IMR-90 (cell line): ENCODE results near the gene ZNF609. TPM values are rescaled to one million over a fixed set of nuclear protein-coding genes. Genes with fewer than 3 reads are reported as not detected.

Experiments used
- ATAC-seq: fragments of 200-7000 bp; cut with Tn5 transposase; 2 replicates; pipeline ENCODE4 v1.9.1; 2020; ENCODE audit warnings: low read depth, mild to moderate bottlenecking, moderate library complexity
- BruUV-seq: library from RNA; stranded (reverse); fragments of 400-500 nt; replicated peaks from 2 replicates; lab custom pipeline; 2021; lab: Mats Ljungman, UMichigan
- CTCF ChIA-PET: fragments of 300-600 bp; formaldehyde crosslinking; extraction: SDS; loops from one replicate; lab custom pipeline; 2021; ENCODE audit warnings: antibody characterized with exemption; lab: Yijun Ruan, JAX
- POLR2A ChIA-PET: fragments of 300-600 bp; sonication (Branson Sonifier 250); formaldehyde crosslinking; loops from one replicate; lab custom pipeline; 2022; ENCODE audit warnings: antibody characterized with exemption; ENCODE audit not compliant: unreplicated experiment; lab: Charles Lee
- DNase-seq: peaks from one replicate; pipeline ENCODE4 v3.0.0; 2013
- H2AFZ ChIP-seq: replicated peaks from 2 replicates; pipeline ENCODE3; 2013; ENCODE audit warnings: low read length, mild to moderate bottlenecking; ENCODE audit not compliant: poor library complexity
- H2AK5ac ChIP-seq: 2 replicates; pipeline ENCODE4 v1.6.1; 2013; ENCODE audit warnings: low read depth, low read length, inconsistent platforms
- H2AK9ac ChIP-seq: replicated peaks from 2 replicates; pipeline ENCODE3; 2013; ENCODE audit warnings: mild to moderate bottlenecking, low read depth, low read length, moderate library complexity; ENCODE audit not compliant: poor library complexity
- H2BK120ac ChIP-seq: 2 replicates; pipeline ENCODE4 v1.6.1; 2013; ENCODE audit warnings: low read depth, low read length, inconsistent platforms
- H2BK15ac ChIP-seq: 3 replicates; pipeline ENCODE4 v1.6.1; 2013; ENCODE audit warnings: low read depth, low read length, inconsistent platforms
- H2BK20ac ChIP-seq: 2 replicates; pipeline ENCODE4 v1.6.1; 2013; ENCODE audit warnings: low read depth, mild to moderate bottlenecking, inconsistent platforms, low read length, moderate library complexity
- H2BK5ac ChIP-seq: 2 replicates; pipeline ENCODE4 v1.6.1; 2013; ENCODE audit warnings: mild to moderate bottlenecking, low read depth, low read length, inconsistent platforms; ENCODE audit not compliant: poor library complexity, severe bottlenecking
- H3K14ac ChIP-seq: replicated peaks from 2 replicates; pipeline ENCODE4 v1.6.1; 2013; ENCODE audit warnings: low read depth, low read length, inconsistent platforms
- H3K18ac ChIP-seq: 2 replicates; pipeline ENCODE4 v1.6.1; 2013; ENCODE audit warnings: low read depth, low read length, control low read depth
- H3K23ac ChIP-seq: 2 replicates; pipeline ENCODE4 v1.6.1; 2013; ENCODE audit warnings: low read depth, low read length, inconsistent platforms
- H3K27ac ChIP-seq: 2 replicates; pipeline ENCODE4 v1.5.1; 2013; ENCODE audit warnings: mild to moderate bottlenecking, control low read depth, low read length; ENCODE audit not compliant: insufficient read depth
- H3K27me3 ChIP-seq: 2 replicates; pipeline ENCODE4 v1.6.1; 2013; ENCODE audit warnings: low read length; ENCODE audit not compliant: control insufficient read depth, insufficient read depth
- H3K36me3 ChIP-seq: 2 replicates; pipeline ENCODE4 v1.6.1; 2013; ENCODE audit warnings: low read length, mixed read lengths; ENCODE audit not compliant: control insufficient read depth, insufficient read depth
- H3K4ac ChIP-seq: 2 replicates; pipeline ENCODE4 v1.6.1; 2013; ENCODE audit warnings: low read depth, low read length, inconsistent platforms
- H3K4me1 ChIP-seq: 2 replicates; pipeline ENCODE4 v1.6.1; 2013; ENCODE audit warnings: low read length, mixed read lengths; ENCODE audit not compliant: control insufficient read depth, insufficient read depth
- H3K4me2 ChIP-seq: 2 replicates; pipeline ENCODE4 v1.6.1; 2013; ENCODE audit warnings: low read depth, mild to moderate bottlenecking, control low read depth, low read length, moderate library complexity
- H3K4me3 ChIP-seq: 2 replicates; pipeline ENCODE4 v1.5.1; 2013; ENCODE audit warnings: low read depth, mild to moderate bottlenecking, control low read depth, low read length, moderate library complexity; ENCODE audit not compliant: insufficient read depth
- H3K56ac ChIP-seq: 2 replicates; pipeline ENCODE4 v1.6.1; 2013; ENCODE audit warnings: low read length, inconsistent platforms; ENCODE audit not compliant: insufficient read depth; ENCODE audit errors: extremely low read depth
- H3K79me1 ChIP-seq, 2 experiments: 2 replicates each; pipeline ENCODE4 v1.6.1; 2013; ENCODE audit warnings: low read length in 2 of 2, inconsistent platforms in 1 of 2, low read depth in 1 of 2
- H3K9ac ChIP-seq: 2 replicates; pipeline ENCODE4 v1.6.1; 2013; ENCODE audit warnings: low read depth, low read length, control low read depth
- H3K9me1 ChIP-seq: 2 replicates; pipeline ENCODE4 v1.6.1; 2013; ENCODE audit warnings: low read length, inconsistent platforms; ENCODE audit not compliant: insufficient read depth
- H3K9me3 ChIP-seq: 2 replicates; pipeline ENCODE4 v1.6.1; 2013; ENCODE audit warnings: low read length; ENCODE audit not compliant: control insufficient read depth, insufficient read depth
- H4K20me1 ChIP-seq: 2 replicates; pipeline ENCODE4 v1.6.1; 2013; ENCODE audit warnings: low read length, inconsistent platforms; ENCODE audit not compliant: insufficient read depth
- H4K5ac ChIP-seq: 2 replicates; pipeline ENCODE4 v1.6.1; 2013; ENCODE audit warnings: mild to moderate bottlenecking, low read depth, low read length, control low read depth
- H4K8ac ChIP-seq, 2 experiments: 2 replicates each; pipeline ENCODE4 v1.6.1; 2013; ENCODE audit warnings: low read depth in 2 of 2, low read length in 2 of 2, control low read depth in 1 of 2, inconsistent platforms in 1 of 2
- H4K91ac ChIP-seq: 2 replicates; pipeline ENCODE4 v1.6.1; 2013; ENCODE audit warnings: low read depth, low read length, inconsistent platforms; ENCODE audit not compliant: insufficient read depth
- BHLHE40 ChIP-seq: fragments of 150-350 bp; IDR thresholded peaks from 2 replicates; pipeline ENCODE4 v1.6.1; 2016; ENCODE audit warnings: mild to moderate bottlenecking, low read depth, low read length
- CEBPB ChIP-seq: IDR thresholded peaks from 2 replicates; pipeline ENCODE4 v1.6.1; 2012; ENCODE audit warnings: low read depth, low read length, improper control_type of control experiment
- CHD1 ChIP-seq: IDR thresholded peaks from 2 replicates; pipeline ENCODE4 v1.6.1; 2012; ENCODE audit warnings: low read depth, low read length, improper control_type of control experiment
- FOS ChIP-seq: fragments of 150-350 bp; IDR thresholded peaks from 2 replicates; pipeline ENCODE4 v1.6.1; 2016; ENCODE audit warnings: low read depth, low read length
- MAFK ChIP-seq: IDR thresholded peaks from 2 replicates; pipeline ENCODE4 v1.6.1; 2012; ENCODE audit warnings: low read depth, low read length, improper control_type of control experiment
- MAZ ChIP-seq: IDR thresholded peaks from 2 replicates; pipeline ENCODE4 v1.6.1; 2012; ENCODE audit warnings: low read depth, mild to moderate bottlenecking, low read length, improper control_type of control experiment, moderate library complexity, borderline replicate concordance
- MXI1 ChIP-seq: IDR thresholded peaks from 2 replicates; pipeline ENCODE4 v1.6.1; 2012; ENCODE audit warnings: low read depth, mild to moderate bottlenecking, low read length, moderate library complexity, borderline replicate concordance
- NFE2L2 ChIP-seq: fragments of 150-350 bp; IDR thresholded peaks from 2 replicates; pipeline ENCODE4 v1.6.1; 2016; ENCODE audit warnings: low read depth, mild to moderate bottlenecking, low read length
- POLR2A ChIP-seq: IDR thresholded peaks from 2 replicates; pipeline ENCODE4 v1.6.1; 2012; ENCODE audit warnings: mild to moderate bottlenecking, low read depth, low read length
- RAD21 ChIP-seq: IDR thresholded peaks from 2 replicates; pipeline ENCODE4 v1.6.1; 2012; ENCODE audit warnings: low read length, improper control_type of control experiment
- RCOR1 ChIP-seq: IDR thresholded peaks from 2 replicates; pipeline ENCODE4 v1.6.1; 2012; ENCODE audit warnings: mild to moderate bottlenecking, low read length, improper control_type of control experiment; ENCODE audit not compliant: insufficient replicate concordance
- RFX5 ChIP-seq: IDR thresholded peaks from 2 replicates; pipeline ENCODE4 v1.8.0; 2012; ENCODE audit warnings: low read depth, mild to moderate bottlenecking, low read length, moderate library complexity
- SMC3 ChIP-seq: fragments of 150-350 bp; IDR thresholded peaks from 2 replicates; pipeline ENCODE4 v1.6.1; 2016; ENCODE audit warnings: low read depth, mild to moderate bottlenecking, antibody characterized with exemption, low read length, moderate library complexity
- WGBS, 2 experiments: methylation state at CpG; one replicate each; pipeline versions ENCODE4 v1.1.5 to v1.1.7; 2013; ENCODE audit warnings: missing lambda C conversion rate in 2 of 2; ENCODE audit not compliant: insufficient read length in 1 of 2; ENCODE audit errors: extremely low coverage in 2 of 2; 5-methylcytosine and 5-hydroxymethylcytosine counted together
- dilution Hi-C: fragments of 300-500 bp; cut with HindIII; formaldehyde crosslinking; loops from one replicate; pipeline ENCODE4 v1.14.3; 2018; ENCODE audit warnings: low sequenced_read_pairs; ENCODE audit not compliant: unreplicated experiment
- in situ Hi-C: fragments of 300-500 bp; cut with MboI; formaldehyde crosslinking; loops from 3 replicates; pipeline ENCODE4 v1.14.3; 2019; ENCODE audit warnings: low sequenced_read_pairs, inconsistent platforms, mixed read lengths
- intact Hi-C: fragments of 100-400 bp; cut with micrococcal nuclease; formaldehyde crosslinking; loops from 2 replicates; pipeline ENCODE4 v1.10.0; 2022
- polyA plus RNA-seq, 3 experiments: library from polyadenylated mRNA; depleted of rRNA; stranded (reverse); fragments of >200 nt; gene quantifications; 2 replicates each; pipeline ENCODE4 v1.2.3, GENCODE V29; 2012; ENCODE audit warnings: low replicate concordance in 1 of 3
- total RNA-seq: library from RNA; depleted of rRNA; stranded (reverse); fragments of >200 nt; gene quantifications from 2 replicates; pipeline ENCODE4 v1.2.3, GENCODE V29; 2012
- TF ChIP-seq, protein P1 (sequence below): fragments of 150-350 bp; IDR thresholded peaks from 2 replicates; pipeline ENCODE4 v1.6.1; 2016; ENCODE audit warnings: low read depth, mild to moderate bottlenecking, low read length, moderate library complexity, borderline replicate concordance
- TF ChIP-seq, protein P2 (sequence below): fragments of 150-350 bp; IDR thresholded peaks from 2 replicates; pipeline ENCODE4 v1.6.1; 2017; ENCODE audit warnings: mild to moderate bottlenecking, antibody characterized with exemption, low read length, low read depth
- TF ChIP-seq, protein P3 (sequence below): conservative IDR thresholded peaks from 2 replicates; pipeline ENCODE4 v1.5.1; 2012; ENCODE audit warnings: mild to moderate bottlenecking, low read depth, low read length, improper control_type of control experiment

The ZNF609 gene
- total and polyA plus RNA-seq, 2 of the 4 experiments (the other 2 are of a cell fraction): 10.4 to 12.5 TPM

DNA sequence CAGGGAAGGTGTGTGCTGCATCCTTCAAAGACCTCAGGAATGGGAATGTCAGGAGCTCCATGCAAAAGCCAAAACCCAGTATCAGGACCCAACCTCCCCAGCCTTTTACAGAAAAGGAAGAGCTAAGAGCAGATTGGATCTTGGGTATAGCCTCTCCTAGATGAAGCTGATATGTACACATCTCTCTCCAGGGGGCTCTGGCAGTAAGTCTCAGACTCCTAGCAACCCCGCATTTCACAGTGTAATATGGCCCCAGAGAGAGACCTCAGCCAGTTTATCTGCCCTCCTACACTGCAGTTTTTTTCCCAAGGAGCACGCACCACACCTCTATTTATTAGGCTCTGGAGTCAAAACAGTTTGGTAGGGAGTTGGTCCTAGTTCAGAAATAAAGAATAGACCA is 226.8 kb downstream of the ZNF609 start:
- Histone ChIP-seq H2BK15ac (no peak overlapping the region), H2AFZ (no peak overlapping the region), H3K14ac (no peak overlapping the region), H3K18ac (no peak overlapping the region), H3K27ac (no peak overlapping the region), H2BK5ac (no peak overlapping the region), H3K4me3 (no peak overlapping the region), H3K9me3 (no peaks in the 10 kb centered on the region), H3K23ac (no peak overlapping the region), H4K91ac (no peak overlapping the region), H3K4me1 (no peaks in the 10 kb centered on the region), H3K27me3 (no peaks in the 10 kb centered on the region), H2AK5ac (no peak overlapping the region), H3K56ac (no peak overlapping the region), H2BK20ac (no peak overlapping the region), H4K8ac (no peak overlapping the region), H3K9ac (no peak overlapping the region), H2AK9ac (no peak overlapping the region), H3K4me2 (no peak overlapping the region), H3K36me3 (peaks cover 71% of the 10 kb centered on the region), H3K4ac (no peak overlapping the region), H4K5ac (no peak overlapping the region), H3K9me1 (no peaks in the 10 kb centered on the region), H2BK120ac (no peak overlapping the region), H4K20me1 (peaks cover 9% of the 10 kb centered on the region), H3K79me1 (peaks cover 25 to 42% of the 10 kb centered on the region in 2 experiments)
- DNase-seq: no peak
- dilution Hi-C loops: no loop called here
- CTCF ChIA-PET: interaction anchor here (1.4 to 1.9 kb wide), 2 partner anchors 14 to 41 kb away, joined by 4 to 16 read pairs; no protein-coding TSS in a partner anchor
- POLR2A ChIA-PET: no interaction called here
- no TSS peak for BruUV-seq
- WGBS, 2 experiments: no CpG with 5 or more reads among the region's 2 CpGs
- in situ Hi-C loops: no loop called here
- ATAC-seq: no peak
- intact Hi-C loops: loop anchor here (2.0 kb wide), 1 partner anchor 124 kb away; no protein-coding TSS in a partner anchor
- TF ChIP-seq, protein P1, sequence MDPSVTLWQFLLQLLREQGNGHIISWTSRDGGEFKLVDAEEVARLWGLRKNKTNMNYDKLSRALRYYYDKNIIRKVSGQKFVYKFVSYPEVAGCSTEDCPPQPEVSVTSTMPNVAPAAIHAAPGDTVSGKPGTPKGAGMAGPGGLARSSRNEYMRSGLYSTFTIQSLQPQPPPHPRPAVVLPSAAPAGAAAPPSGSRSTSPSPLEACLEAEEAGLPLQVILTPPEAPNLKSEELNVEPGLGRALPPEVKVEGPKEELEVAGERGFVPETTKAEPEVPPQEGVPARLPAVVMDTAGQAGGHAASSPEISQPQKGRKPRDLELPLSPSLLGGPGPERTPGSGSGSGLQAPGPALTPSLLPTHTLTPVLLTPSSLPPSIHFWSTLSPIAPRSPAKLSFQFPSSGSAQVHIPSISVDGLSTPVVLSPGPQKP: no peak
- no peak for TF ChIP-seq RCOR1
- no peak for TF ChIP-seq BHLHE40
- no peak for TF ChIP-seq RAD21
- TF ChIP-seq CEBPB: no peak
- no peak for TF ChIP-seq MAFK
- no peak for TF ChIP-seq NFE2L2
- TF ChIP-seq, protein P2, sequence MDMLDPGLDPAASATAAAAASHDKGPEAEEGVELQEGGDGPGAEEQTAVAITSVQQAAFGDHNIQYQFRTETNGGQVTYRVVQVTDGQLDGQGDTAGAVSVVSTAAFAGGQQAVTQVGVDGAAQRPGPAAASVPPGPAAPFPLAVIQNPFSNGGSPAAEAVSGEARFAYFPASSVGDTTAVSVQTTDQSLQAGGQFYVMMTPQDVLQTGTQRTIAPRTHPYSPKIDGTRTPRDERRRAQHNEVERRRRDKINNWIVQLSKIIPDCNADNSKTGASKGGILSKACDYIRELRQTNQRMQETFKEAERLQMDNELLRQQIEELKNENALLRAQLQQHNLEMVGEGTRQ: no peak
- TF ChIP-seq FOS: no peak
- no peak for TF ChIP-seq POLR2A
- no peak for TF ChIP-seq SMC3
- no peak for TF ChIP-seq RFX5
- TF ChIP-seq CHD1: no peak
- TF ChIP-seq MAZ: no peak
- TF ChIP-seq MXI1: no peak
- TF ChIP-seq, protein P3, sequence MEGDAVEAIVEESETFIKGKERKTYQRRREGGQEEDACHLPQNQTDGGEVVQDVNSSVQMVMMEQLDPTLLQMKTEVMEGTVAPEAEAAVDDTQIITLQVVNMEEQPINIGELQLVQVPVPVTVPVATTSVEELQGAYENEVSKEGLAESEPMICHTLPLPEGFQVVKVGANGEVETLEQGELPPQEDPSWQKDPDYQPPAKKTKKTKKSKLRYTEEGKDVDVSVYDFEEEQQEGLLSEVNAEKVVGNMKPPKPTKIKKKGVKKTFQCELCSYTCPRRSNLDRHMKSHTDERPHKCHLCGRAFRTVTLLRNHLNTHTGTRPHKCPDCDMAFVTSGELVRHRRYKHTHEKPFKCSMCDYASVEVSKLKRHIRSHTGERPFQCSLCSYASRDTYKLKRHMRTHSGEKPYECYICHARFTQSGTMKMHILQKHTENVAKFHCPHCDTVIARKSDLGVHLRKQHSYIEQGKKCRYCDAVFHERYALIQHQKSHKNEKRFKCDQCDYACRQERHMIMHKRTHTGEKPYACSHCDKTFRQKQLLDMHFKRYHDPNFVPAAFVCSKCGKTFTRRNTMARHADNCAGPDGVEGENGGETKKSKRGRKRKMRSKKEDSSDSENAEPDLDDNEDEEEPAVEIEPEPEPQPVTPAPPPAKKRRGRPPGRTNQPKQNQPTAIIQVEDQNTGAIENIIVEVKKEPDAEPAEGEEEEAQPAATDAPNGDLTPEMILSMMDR: no peak
